ENCODE measurements around the gene DRAP1. TPM values are rescaled to one million over a fixed set of nuclear protein-coding genes. Genes with fewer than 3 reads are reported as not detected.

The DRAP1 gene
- total RNA-seq, 2 experiments from 2014 or later = 68.2 to 93.2 TPM

- intact Hi-C loops (cut with micrococcal nuclease; ENCODE audit: unreplicated experiment) = no loop called here
- Histone ChIP-seq H3K4me2 (ENCODE audit: low read length) (peak overlapping the region; percentile 53; the same call in 1 of the 2 replicates), H3K9me3 (ENCODE audit: low read length) (no peaks in the 10 kb centered on the region), H3K9me2 (ENCODE audit: insufficient read depth, low read length) (no peaks in the 10 kb centered on the region), H2AFZ (ENCODE audit: low read length) (peak overlapping the region; percentile 64; the same call in 1 of the 2 replicates), H3K36me3 (ENCODE audit: insufficient read depth, low read length) (no peaks in the 10 kb centered on the region), H3K27ac (ENCODE audit: low read depth, low read length, poor library complexity, severe bottlenecking) (no peak overlapping the region), H3K4me3 (ENCODE audit: low read depth, low read length, poor library complexity, severe bottlenecking) (no peak overlapping the region), H4K20me1 (ENCODE audit: insufficient read depth, low read length) (no peaks in the 10 kb centered on the region), H3K79me2 (ENCODE audit: insufficient read depth, low read depth, low read length) (no peaks in the 10 kb centered on the region), H3K4me1 (ENCODE audit: insufficient read depth, low read length, poor library complexity, severe bottlenecking) (peaks cover 14% of the 10 kb centered on the region)
- POLR2A ChIA-PET = interaction anchor here (0.6 kb wide), 1 partner anchor 44 kb away, joined by 3 read pairs; no protein-coding TSS in a partner anchor
- CTCF ChIA-PET (ENCODE audit: unreplicated experiment) = no interaction called here
- no peak for TF ChIP-seq EZH2phosphoT487 (IDR thresholded peaks at IDR 0.05; ENCODE audit: borderline replicate concordance, low read depth, low read length)
- no peak for TF ChIP-seq CTCF (conservative IDR thresholded peaks at IDR 0.05; ENCODE audit: low read length)
- peak; percentile 16 for DNase-seq (ENCODE audit: low spot score)
- no TSS peak for BruUV-seq (replicated peaks)
Observed at GRCh38 chr11:65928667-65929066, 9.4 kb downstream of the DRAP1 start.

DNA sequence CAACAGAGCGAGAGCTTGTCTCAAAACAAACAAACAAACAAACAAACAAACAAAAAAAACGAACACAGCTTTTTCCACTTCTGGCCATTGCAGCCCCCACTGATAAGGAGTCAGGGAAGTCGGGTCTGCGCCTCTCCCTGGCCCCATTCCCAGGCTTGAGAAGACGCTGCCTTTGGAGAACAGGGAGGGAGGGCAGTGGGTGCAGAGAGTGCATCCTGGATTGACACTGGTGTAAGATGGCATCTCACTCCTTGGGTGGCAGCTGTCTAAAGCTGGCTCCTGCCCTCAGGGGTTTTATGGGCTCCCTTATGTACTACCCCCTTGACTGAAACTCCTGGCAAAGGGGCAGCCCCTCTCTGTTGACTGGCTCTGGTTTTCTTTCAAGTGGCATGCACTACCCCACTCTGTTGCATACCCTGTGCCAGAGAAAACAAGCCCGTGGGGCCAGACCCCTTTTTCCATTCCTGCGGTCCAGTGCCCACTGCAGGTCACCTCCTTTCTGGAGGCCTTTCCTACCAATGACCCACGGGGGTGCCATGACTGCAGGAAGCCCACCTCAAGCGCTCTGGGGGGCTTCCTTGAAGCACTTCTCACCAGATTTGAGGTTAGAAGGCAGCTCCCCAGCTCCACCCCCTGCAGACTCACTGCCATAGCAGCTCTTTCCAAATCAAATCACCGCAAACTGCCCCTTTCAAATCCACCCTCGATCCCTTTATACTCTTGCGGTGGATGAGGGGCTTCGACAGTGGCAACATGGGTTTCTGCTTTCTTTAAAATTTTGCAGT lies 12.7 kb downstream of the DRAP1 start:
- CTCF ChIA-PET (ENCODE audit: unreplicated experiment) = no interaction called here
- intact Hi-C loops (cut with micrococcal nuclease; ENCODE audit: unreplicated experiment) = no loop called here
- no peak for DNase-seq (ENCODE audit: low spot score)
- H3K36me3 ChIP-seq (ENCODE audit: insufficient read depth, low read length) = no peaks in the 10 kb centered on the region
- no peaks in the 10 kb centered on the region for H3K79me2 ChIP-seq (ENCODE audit: insufficient read depth, low read depth, low read length)
- POLR2A ChIA-PET = interaction anchor here (0.5 kb wide), 2 partner anchors 70 to 231 kb away, joined by 3 to 4 read pairs; partner anchors contain the start of genes BANF1 and EIF1AD
- H3K4me3 ChIP-seq (ENCODE audit: low read depth, low read length, poor library complexity, severe bottlenecking) = no peak overlapping the region
- no peak overlapping the region for H3K27ac ChIP-seq (ENCODE audit: low read depth, low read length, poor library complexity, severe bottlenecking)
- H3K4me1 ChIP-seq (ENCODE audit: insufficient read depth, low read length, poor library complexity, severe bottlenecking) = peaks cover 16% of the 10 kb centered on the region
- no peak for TF ChIP-seq EZH2phosphoT487 (IDR thresholded peaks at IDR 0.05; ENCODE audit: borderline replicate concordance, low read depth, low read length)
- no peak; the same call in 1 of the 2 replicates for TF ChIP-seq CTCF (conservative IDR thresholded peaks at IDR 0.05; ENCODE audit: low read length)
- peak overlapping the region; percentile 39 for H2AFZ ChIP-seq (ENCODE audit: low read length)
- H3K4me2 ChIP-seq (ENCODE audit: low read length) = no peak overlapping the region
- H4K20me1 ChIP-seq (ENCODE audit: insufficient read depth, low read length) = no peaks in the 10 kb centered on the region
- BruUV-seq (replicated peaks) = no TSS peak
- H3K9me3 ChIP-seq (ENCODE audit: low read length) = no peaks in the 10 kb centered on the region
- no peaks in the 10 kb centered on the region for H3K9me2 ChIP-seq (ENCODE audit: insufficient read depth, low read length)

DNA sequence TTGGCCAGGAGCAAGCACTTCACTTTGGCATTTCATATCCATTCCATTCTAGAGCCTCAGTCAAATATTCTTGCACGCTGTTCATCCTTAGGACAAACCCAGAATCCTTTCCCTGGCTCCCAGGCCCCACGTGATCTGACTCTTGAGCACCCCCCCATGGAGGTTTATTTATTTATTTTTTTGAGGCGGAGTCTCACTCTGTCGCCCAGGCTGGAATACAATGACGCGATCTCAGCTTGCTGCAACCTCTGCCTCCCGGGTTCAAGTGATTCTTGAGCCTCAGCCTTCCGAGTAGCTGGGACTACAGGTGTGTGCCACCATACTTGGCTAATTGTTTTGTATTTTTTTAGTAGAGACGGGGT lies 13.3 kb downstream of the DRAP1 start:
- Histone ChIP-seq H3K79me2 (ENCODE audit: insufficient read depth, low read depth, low read length) (no peaks in the 10 kb centered on the region), H3K4me1 (ENCODE audit: insufficient read depth, low read length, poor library complexity, severe bottlenecking) (peaks cover 21% of the 10 kb centered on the region), H3K9me3 (ENCODE audit: low read length) (no peaks in the 10 kb centered on the region), H3K4me3 (ENCODE audit: low read depth, low read length, poor library complexity, severe bottlenecking) (no peak overlapping the region), H3K4me2 (ENCODE audit: low read length) (no peak overlapping the region), H4K20me1 (ENCODE audit: insufficient read depth, low read length) (no peaks in the 10 kb centered on the region), H3K9me2 (ENCODE audit: insufficient read depth, low read length) (no peaks in the 10 kb centered on the region), H2AFZ (ENCODE audit: low read length) (no peak overlapping the region), H3K36me3 (ENCODE audit: insufficient read depth, low read length) (no peaks in the 10 kb centered on the region), H3K27ac (ENCODE audit: low read depth, low read length, poor library complexity, severe bottlenecking) (no peak overlapping the region)
- POLR2A ChIA-PET = no interaction called here
- intact Hi-C loops (cut with micrococcal nuclease; ENCODE audit: unreplicated experiment) = no loop called here
- TF ChIP-seq CTCF (conservative IDR thresholded peaks at IDR 0.05; ENCODE audit: low read length) = peak; percentile 56; the same call in 1 of the 2 replicates
- no peak for TF ChIP-seq EZH2phosphoT487 (IDR thresholded peaks at IDR 0.05; ENCODE audit: borderline replicate concordance, low read depth, low read length)
- peak; percentile 22 for DNase-seq (ENCODE audit: low spot score)
- CTCF ChIA-PET (ENCODE audit: unreplicated experiment) = no interaction called here
- BruUV-seq (replicated peaks) = no TSS peak

Measured in OCI-LY7 (cell line).